Stimulated activated CD4-positive, alpha-beta T cell treated with anti-CD3 and anti-CD28 coated beads, Interleukin-15, amount 100 ng/mL, for 24 hours (primary cell): Measurements from ENCODE around the gene LRP1-AS.

Source experiments
- DNase-seq: peaks from one replicate; pipeline ENCODE4 v3.0.0-alpha.2; 2020

LRP1-AS gene

DNA sequence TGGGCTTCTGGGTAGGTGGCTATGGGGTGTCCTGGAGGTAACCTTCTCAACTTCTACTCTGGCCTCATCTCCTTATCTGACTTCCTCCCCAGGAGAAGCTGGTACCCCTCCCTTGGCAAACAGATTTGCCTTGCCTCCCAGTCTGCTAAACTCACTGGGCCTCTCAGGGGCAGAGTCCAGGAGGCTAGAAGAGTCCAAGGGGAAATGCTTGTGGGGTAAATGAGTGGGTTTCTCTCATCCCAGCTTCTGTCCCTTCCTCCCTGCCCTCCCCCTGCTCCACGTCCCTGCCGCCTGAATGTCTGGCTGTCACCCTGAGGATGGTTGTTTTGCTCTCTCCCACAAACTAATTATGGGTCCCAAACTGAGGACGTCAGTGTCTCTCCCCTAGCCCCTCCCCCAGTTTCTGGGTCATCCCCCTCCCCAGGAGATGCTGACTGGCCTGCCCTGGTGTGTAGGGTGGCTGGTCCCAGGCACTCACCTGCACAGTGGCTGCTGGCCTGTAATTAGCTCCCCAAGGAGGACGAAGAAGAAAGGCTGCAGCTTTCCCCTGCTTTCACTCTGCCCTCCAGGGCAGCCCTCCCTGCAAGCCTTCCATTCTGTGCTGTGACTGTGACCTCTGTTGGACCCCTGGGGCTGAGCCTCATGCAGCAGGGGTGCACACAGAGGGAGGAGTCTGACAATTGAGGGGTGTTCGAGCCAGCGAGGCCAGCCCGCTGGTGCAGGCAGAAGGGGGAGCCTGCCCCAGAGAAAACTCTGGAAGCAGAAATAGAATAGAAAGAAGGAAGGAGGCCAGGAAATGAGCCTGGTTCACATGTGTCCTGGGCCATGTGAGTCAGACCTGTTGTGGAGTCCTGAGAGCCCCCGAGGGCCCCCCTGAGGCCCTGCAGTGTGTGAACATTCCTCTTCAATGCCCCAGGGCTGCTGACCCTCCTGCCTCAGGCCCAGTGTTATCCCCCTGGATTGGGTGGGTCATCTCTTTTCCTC is at the start of gene LRP1-AS:
Gene LRP1-AS (minus strand): TSS at position 659 of the 984 bp plus-strand sequence.
- no peak for DNase-seq

DNA sequence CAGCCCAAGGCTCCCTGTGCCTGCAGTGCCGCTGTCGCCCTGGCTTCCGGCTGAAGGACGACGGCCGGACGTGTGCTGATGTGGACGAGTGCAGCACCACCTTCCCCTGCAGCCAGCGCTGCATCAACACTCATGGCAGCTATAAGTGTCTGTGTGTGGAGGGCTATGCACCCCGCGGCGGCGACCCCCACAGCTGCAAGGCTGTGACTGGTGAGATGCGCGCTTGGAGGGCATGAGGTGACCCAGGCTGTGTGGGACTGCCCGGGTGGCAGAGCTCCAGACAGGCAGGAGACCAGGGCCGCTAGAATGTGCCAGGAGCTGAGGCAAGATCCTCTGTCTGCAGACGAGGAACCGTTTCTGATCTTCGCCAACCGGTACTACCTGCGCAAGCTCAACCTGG is 49.5 kb upstream of the LRP1-AS start:
- no peak for DNase-seq

DNA sequence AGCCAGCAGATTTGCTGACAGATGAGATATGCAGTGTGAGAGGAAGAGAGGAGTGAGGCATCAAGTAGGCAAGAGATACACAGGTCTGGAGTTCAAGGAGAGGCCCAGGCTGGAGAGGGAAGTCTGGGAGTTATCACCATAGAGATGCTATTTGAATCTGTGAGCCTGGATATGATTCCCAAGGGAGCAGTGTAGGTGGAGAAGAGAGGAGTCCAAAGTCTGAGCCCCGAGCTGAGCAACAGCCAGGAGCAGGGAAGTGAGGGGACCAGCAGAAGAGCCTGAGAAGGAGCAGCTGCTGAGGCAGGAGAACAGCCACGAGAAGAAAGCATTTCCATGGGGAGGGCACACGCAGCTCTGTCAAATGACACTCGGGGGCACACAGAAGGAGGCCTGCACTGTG is 49.0 kb upstream of the LRP1-AS start:
- no peak for DNase-seq

DNA sequence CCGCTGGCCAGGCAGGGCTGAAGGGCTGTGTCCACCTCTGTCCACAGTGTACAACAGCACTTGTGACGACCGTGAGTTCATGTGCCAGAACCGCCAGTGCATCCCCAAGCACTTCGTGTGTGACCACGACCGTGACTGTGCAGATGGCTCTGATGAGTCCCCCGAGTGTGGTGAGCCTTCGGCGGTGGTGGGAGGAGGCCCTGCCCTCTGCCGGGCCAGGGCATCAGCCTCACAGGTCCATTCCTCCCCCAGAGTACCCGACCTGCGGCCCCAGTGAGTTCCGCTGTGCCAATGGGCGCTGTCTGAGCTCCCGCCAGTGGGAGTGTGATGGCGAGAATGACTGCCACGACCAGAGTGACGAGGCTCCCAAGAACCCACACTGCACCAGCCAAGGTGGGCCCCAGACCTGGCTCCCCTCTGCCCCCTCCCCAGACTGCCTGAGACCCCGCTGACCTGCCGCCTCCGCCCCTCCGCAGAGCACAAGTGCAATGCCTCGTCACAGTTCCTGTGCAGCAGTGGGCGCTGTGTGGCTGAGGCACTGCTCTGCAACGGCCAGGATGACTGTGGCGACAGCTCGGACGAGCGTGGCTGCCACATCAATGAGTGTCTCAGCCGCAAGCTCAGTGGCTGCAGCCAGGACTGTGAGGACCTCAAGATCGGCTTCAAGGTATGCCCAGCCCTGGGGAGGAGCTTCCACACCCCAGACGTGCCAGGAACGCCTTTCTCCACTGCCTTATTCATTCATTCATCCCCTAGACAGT is 48.4 kb upstream of the LRP1-AS start:
- DNase-seq: no peak

DNA sequence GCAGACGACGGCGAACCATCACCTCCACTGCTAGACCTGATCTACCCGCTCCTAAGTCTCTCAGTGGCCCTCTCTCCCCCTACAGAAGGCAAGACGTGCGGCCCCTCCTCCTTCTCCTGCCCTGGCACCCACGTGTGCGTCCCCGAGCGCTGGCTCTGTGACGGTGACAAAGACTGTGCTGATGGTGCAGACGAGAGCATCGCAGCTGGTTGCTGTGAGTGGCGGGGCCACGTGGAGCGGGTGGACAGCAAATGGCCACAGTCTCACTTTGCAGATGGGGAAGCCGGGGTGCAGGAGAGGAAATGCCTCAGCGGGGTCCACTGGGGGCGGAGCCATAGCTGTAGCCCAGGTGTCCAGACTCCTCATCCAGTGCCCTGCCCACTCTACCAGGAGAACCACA is 47.8 kb upstream of the LRP1-AS start:
- DNase-seq: no peak

DNA sequence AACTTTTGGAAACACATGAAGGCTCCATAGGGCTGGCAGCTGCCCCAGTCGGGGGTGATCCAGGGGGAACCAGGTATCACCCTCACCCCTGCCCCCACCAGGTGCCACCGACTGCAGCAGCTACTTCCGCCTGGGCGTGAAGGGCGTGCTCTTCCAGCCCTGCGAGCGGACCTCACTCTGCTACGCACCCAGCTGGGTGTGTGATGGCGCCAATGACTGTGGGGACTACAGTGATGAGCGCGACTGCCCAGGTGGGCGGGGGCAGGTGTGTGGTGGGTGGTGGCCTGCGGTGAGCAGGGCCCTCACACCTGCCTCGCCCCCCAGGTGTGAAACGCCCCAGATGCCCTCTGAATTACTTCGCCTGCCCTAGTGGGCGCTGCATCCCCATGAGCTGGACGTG is 46.8 kb upstream of the LRP1-AS start:
- no peak for DNase-seq

DNA sequence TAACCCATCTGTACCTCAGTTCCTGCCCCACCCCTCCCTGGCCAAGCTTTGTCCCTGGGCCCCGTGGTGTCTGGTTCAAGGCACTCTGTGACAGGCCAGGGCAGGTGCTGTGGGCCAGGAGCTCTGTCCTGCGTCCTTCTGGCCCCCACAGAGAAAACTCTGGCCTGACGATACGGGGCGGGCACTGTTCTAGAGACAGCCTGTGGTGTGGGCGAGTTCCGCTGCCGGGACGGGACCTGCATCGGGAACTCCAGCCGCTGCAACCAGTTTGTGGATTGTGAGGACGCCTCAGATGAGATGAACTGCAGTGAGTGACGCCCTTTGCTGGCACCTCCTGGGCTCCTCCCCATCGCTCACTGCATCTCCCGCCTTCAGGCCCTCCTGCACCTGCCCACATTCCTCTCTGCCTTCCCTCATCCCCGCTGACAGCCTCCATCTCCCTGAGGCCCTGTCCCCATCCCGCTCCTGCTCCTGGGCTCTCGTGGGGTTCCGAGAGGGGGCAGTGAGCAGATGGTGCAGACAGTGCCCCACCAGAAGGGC is 46.4 kb upstream of the LRP1-AS start:
- DNase-seq: no peak

DNA sequence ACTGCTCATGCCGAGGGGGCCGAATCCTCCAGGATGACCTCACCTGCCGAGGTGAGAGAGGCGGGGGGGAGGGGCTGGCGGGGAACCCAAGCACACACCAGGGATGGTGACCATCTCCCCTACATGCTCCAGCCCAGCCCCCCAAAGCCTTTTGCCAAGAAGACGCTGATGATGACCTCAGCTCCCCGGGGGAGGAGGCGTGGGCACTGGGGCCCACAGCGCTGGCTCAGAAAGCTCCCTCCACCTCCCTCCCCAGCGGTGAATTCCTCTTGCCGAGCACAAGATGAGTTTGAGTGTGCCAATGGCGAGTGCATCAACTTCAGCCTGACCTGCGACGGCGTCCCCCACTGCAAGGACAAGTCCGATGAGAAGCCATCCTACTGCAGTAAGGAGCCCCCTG is 45.5 kb upstream of the LRP1-AS start:
- no peak for DNase-seq

DNA sequence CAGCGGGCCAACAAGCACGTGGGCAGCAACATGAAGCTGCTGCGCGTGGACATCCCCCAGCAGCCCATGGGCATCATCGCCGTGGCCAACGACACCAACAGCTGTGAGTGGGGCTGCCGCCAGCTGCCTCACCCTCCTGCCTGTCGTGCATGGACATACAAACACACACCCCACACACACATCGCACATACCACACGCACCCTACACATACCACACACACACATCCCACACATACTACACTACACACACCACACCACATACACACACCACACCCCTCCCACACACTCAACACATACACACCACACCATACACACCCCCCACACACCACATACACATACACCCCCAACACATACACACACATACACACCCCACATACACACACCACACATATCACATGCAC is 44.0 kb upstream of the LRP1-AS start:
- DNase-seq: no peak

DNA sequence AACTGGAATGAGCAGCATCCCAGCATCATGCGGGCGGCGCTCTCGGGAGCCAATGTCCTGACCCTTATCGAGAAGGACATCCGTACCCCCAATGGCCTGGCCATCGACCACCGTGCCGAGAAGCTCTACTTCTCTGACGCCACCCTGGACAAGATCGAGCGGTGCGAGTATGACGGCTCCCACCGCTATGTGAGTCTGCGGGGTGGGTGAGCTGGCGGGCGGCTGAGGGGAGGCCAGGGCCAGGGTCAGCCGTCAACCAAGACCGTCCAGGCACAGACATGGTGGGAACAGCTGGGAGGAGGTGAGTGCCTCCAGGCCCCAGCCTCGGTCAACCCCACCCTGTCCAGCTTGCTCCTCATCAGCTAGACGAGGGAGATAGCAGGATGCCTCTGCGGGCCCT is 43.4 kb upstream of the LRP1-AS start:
- no peak for DNase-seq

DNA sequence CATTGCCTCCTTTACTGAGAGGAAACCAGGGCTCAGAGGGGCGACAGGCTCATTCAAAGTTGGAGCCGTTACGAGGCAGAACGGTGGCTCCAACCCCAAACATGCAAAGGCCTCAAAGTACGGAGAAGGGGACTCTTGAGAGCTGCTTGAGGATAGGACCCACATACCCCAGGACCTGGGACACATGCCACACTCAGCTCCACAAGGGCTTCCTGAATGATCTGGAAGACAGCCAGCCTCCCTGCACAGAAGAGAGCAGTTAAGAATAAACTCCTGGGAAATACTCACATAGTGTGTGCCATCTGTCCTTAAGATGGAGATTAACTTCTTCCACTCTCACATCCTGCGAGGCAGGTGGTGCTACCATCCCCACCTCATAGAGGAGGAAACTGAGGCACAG is 42.6 kb upstream of the LRP1-AS start:
- DNase-seq: no peak

DNA sequence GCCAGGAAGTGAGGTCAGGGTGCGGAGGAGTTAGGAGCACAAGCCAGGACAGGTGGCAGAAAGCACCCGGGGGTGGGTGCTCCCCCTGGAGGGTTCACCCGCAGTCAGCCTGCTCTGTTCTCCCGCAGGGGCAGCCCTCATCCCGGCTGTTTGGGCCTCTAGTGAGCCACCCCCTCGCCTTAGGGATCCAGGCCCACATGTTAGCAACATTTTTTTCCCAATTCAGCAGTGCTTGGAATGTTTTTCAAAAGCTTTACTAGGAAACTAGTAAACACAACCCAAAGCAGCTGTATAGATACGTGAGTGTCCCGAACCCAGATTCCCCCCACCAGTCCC is 40.6 kb upstream of the LRP1-AS start:
- no peak for DNase-seq

DNA sequence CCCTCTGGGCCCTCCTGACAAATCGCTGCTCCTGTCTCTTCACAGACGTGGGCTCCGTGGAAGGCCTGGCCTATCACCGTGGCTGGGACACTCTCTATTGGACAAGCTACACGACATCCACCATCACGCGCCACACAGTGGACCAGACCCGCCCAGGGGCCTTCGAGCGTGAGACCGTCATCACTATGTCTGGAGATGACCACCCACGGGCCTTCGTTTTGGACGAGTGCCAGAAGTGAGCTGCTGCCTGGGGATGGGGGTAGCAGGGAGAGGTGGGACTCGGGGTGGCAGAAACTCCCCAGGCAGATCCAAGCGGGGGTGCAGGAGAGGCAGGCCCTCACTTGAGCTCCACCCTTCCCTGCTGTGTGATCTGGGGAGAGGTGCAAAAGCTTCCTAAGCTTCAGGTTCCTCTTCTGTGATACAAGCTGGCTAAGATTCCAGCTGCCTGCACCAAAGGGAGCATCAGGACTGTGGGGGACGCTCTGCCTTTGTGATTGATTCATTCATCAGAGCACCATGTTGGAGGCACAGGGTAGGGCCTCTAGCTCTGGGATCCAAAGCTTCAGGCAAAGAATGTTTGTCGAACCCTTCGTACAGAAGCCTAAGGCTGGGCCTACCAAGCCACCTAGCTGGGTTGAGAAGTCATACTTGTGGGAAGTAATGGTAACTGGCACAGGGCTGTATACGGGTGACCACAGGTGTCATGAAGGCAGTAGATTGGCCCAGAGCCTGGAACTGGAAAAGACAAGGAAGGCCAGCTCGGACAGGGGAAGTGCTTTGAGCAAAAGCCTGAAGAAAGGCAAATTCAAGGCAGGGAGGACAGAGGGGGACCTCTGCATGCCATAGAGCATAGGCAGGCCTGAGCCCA is 40.0 kb upstream of the LRP1-AS start:
- DNase-seq: no peak

DNA sequence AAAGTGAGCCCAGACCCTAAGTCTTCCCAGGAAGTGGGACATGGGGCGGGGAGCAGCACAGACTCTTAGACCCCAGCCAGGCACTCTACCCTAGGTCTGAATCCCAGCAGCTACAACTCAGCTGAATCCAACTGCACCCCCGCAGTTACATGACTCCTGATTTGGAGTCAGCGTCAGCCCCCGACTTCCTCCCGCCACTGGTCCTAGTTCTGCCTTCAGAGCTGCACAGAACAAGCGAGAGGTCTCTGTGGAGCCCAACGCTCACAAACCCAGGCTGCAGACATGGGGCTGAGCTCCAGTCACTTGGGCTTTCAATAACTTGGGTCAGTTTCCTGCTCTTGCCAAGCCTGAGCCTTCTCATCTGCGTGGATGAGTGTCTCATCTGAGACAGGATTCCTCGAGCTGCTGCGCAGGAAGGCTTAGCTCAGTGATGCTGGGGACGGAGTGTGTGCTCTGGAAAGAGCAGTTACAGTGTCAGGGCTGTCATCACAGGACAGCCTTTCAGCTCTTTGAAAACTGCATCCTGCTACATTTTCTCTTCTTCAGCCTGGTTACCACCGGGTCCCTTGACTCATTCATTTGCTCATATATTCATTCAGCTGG is 38.6 kb upstream of the LRP1-AS start:
- DNase-seq: no peak

DNA sequence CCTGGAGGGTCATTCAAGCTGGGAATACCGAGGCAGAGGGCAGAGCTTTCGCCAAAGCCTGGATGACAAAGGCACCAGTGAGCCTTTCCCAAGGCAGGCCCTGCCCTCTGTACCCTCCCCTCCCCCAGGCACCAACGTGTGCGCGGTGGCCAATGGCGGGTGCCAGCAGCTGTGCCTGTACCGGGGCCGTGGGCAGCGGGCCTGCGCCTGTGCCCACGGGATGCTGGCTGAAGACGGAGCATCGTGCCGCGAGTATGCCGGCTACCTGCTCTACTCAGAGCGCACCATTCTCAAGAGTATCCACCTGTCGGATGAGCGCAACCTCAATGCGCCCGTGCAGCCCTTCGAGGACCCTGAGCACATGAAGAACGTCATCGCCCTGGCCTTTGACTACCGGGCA is 38.0 kb upstream of the LRP1-AS start:
- DNase-seq: no peak

DNA sequence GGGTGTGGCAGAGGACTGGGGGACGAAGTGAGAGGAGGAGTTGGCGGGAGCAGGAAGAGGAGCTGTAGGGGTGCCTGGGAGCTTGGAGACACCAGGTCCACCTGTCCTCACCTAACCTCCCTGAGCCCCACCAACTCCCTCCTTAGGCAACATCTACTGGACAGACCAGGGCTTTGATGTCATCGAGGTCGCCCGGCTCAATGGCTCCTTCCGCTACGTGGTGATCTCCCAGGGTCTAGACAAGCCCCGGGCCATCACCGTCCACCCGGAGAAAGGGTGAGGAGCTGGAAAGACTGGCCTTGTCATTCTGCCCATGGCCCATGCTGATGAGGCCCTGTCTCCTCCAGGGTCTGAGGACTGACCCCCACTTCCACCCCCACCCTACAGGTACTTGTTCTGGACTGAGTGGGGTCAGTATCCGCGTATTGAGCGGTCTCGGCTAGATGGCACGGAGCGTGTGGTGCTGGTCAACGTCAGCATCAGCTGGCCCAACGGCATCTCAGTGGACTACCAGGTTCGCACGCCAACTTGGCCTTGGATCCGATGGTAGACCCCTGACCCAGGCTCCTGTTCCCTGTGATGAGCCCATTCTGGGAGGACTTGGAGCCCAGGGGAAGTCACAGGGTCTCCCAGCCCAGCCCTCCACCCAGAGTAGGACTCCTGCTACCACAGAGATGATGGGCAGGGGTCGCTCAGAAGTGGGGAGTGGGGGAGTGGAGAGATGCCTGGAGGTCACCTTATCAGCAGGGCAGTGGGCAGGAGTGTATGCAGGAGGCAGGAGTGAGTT is 36.7 kb upstream of the LRP1-AS start:
- no peak for DNase-seq

DNA sequence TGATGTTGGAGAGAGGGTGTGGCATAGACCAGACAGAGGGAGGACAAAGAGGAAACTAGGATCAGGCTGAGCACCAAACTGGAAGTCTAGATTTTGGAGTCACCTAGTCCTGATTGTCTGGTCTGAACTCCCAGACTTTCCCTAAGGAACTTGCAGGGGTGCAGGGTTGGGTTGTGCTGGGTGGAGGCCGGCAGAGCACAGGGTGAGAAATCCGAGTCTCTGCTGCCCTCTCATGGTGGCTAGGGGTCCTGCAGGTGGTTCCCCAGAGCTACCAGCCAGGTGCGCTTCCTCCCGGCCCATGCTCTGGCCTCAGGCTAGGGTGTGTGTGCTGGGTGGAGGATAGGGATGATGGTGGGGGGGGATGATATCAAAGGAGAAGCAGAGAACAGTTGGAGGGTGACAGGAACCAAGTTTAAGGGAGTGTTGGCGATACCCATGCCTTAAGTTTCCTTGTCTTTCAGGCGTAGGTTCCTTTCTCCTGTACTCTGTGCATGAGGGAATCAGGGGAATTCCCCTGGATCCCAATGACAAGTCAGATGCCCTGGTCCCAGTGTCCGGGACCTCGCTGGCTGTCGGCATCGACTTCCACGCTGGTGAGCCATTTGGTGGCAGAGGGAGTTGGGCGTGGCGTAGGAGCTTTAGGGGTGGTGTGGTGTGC is 35.6 kb upstream of the LRP1-AS start:
- peak; percentile 88 for DNase-seq

DNA sequence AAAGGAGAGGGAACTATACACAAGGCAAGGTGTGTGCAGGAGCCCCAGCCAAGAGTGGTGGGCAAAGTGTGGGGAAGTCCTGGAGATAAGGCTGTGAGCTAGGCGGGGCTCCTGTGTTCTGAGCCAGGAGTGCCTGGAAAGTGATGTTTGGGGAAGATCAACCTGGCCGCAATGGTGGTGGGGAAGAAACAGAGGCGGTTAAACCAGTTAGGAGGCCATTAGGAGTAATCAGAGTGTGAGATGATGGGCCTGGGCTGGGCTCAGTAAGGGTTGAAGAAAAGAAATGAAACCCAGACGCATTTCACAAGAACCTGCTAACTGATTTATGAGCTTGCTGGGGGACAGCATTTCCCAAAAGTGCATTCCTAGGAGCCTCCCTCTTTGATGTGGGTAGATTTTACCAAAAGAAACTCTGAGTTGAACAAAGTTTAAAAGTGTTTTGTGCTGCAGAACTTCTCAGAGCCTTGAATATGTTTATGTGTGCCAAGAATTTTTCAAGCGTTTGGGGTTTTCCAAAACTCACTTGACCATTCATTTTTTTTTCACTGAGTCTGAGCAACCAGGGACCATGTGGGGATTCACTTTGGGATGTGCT is 34.2 kb upstream of the LRP1-AS start:
- DNase-seq: no peak

DNA sequence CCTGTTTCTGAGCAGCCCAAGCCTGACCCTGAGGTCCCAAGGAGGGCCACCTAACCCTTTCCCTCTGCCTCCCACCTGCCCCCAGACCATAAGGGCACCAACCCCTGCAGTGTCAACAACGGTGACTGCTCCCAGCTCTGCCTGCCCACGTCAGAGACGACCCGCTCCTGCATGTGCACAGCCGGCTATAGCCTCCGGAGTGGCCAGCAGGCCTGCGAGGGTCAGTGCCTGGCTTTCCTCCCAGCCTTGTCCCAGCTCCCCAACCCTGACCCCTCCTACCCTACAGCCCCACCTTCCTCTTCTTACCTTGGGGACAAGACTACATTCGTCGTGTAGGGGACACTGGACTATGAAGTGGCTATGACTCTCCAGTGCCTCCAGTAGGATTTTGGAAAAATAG is 33.7 kb upstream of the LRP1-AS start:
- no peak for DNase-seq

DNA sequence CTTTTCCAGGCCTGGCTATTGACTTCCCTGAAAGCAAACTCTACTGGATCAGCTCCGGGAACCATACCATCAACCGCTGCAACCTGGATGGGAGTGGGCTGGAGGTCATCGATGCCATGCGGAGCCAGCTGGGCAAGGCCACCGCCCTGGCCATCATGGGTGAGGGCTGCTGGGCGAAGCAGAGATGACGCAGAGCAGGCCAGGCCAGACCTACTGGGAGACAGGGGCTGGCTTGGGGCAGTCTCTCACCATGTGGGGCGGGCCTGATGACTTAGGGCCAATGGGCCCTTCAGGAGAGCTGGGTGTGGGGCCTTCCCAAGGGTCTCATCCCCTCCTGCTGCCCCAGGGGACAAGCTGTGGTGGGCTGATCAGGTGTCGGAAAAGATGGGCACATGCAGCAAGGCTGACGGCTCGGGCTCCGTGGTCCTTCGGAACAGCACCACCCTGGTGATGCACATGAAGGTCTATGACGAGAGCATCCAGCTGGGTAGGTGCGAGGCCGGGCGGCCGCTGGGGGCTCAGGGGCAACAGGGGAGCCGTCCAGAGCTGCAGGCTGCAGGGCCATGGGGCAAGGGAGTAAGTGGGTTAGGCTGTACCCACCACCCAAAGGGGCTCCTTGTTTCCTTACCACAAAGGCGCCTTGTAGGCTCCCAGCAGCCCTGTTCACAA is 33.0 kb upstream of the LRP1-AS start:
- no peak for DNase-seq
